ENCODE data around the gene SOX10.

SOX10 gene

GRCh38 chr22:38016182-38017151, 32.1 kb upstream of the SOX10 start:
- DNase-seq = no peak

GRCh38 chr22:38014083-38014482, 29.7 kb upstream of the SOX10 start:
- no peak for DNase-seq

- no peak for DNase-seq
These were observed 28.3 kb upstream of the SOX10 start for GRCh38 chr22:38012604-38013072.

- no peak for DNase-seq
These were observed 24.8 kb upstream of the SOX10 start for GRCh38 chr22:38009000-38009806.

- peak in 2 of 3 donors; percentile 20 to 21 for DNase-seq
These were observed 23.1 kb upstream of the SOX10 start for GRCh38 chr22:38007330-38007902.

- no peak for DNase-seq
These were observed 22.6 kb upstream of the SOX10 start for GRCh38 chr22:38006906-38007305.

- no peak for DNase-seq
These were observed 21.6 kb upstream of the SOX10 start for GRCh38 chr22:38005943-38006342.

GRCh38 chr22:37999640-38000272, 15.4 kb upstream of the SOX10 start:
- DNase-seq = peak; percentile 59 to 71 (median 61)

GRCh38 chr22:37999236-37999635, 14.9 kb upstream of the SOX10 start:
- DNase-seq = no peak

- no peak for DNase-seq
These were observed 14.2 kb upstream of the SOX10 start for GRCh38 chr22:37998543-37998942.

GRCh38 chr22:37996515-37997246, 12.3 kb upstream of the SOX10 start:
- DNase-seq = no peak

- no peak for DNase-seq
These were observed 11.7 kb upstream of the SOX10 start for GRCh38 chr22:37996079-37996478.

- DNase-seq = no peak
These were observed 11.1 kb upstream of the SOX10 start for GRCh38 chr22:37995460-37995859.

GRCh38 chr22:37994982-37995381, 10.6 kb upstream of the SOX10 start:
- no peak for DNase-seq

GRCh38 chr22:37994049-37994448, 9.7 kb upstream of the SOX10 start:
- no peak for DNase-seq

- DNase-seq = no peak
These were observed 7.5 kb upstream of the SOX10 start for GRCh38 chr22:37991731-37992442.

- no peak for DNase-seq
These were observed 6.5 kb upstream of the SOX10 start for GRCh38 chr22:37990862-37991261.

- no peak for DNase-seq
These were observed 5.9 kb upstream of the SOX10 start for GRCh38 chr22:37990301-37990700.

GRCh38 chr22:37989146-37990045, 5.0 kb upstream of the SOX10 start:
- DNase-seq = no peak

GRCh38 chr22:37986371-37986770, 2.0 kb upstream of the SOX10 start:
- no peak for DNase-seq
